ENCODE data around the gene CTSD. TPM values are rescaled to one million over a fixed set of nuclear protein-coding genes. Genes with fewer than 3 reads are reported as not detected.

Gene CTSD
- polyA plus RNA-seq, 1 donor from 2014 or later: 30.5 TPM

DNA sequence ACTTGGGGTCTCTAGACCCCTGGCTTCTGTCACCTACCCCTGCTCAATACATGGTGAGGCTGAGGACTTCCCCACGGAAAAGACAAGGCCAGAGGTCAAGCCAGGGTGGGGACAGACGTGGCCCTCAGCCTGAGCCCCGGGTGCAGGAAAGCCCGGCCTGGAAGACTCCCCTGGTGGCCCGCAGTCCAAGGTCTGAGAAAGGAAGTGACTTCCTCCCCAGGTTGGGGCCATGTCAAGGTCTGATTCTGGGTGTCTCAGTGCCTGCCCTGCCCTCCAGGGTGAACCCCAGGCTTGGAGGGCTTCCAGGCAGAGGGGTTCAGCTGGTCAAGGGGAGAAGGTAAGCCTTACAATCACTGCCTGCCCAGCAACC lies 3.9 kb downstream of the CTSD start:
- no peak overlapping the region for H2AFZ ChIP-seq (ENCODE audit: low read depth, low read length)
- no peaks in the 10 kb centered on the region for H3K36me3 ChIP-seq (ENCODE audit: insufficient read depth, low read length)
- H3F3A ChIP-seq (ENCODE audit: insufficient read depth, low read length, poor library complexity, severe bottlenecking): no peaks in the 10 kb centered on the region
- no peaks in the 10 kb centered on the region for H3K27me3 ChIP-seq (ENCODE audit: insufficient read depth, low read depth, low read length)
- H3K9ac ChIP-seq (ENCODE audit: low read length): no peak overlapping the region
- H3K27ac ChIP-seq (ENCODE audit: low read length): no peak overlapping the region
- no peak overlapping the region for H3K4me2 ChIP-seq (ENCODE audit: low read length)
- no peak overlapping the region for H3K4me3 ChIP-seq (ENCODE audit: low read length)
- H3K9me3 ChIP-seq (ENCODE audit: low read length): no peaks in the 10 kb centered on the region
- H3K9me2 ChIP-seq (ENCODE audit: insufficient read depth, low read length): no peaks in the 10 kb centered on the region
- TF ChIP-seq REST (IDR thresholded peaks at IDR 0.05; ENCODE audit: borderline replicate concordance) (no peak), TAF1 (IDR thresholded peaks at IDR 0.05; ENCODE audit: low read depth) (no peak)
- peaks cover 10% of the 10 kb centered on the region for H3K79me2 ChIP-seq (replicated peaks; ENCODE audit: insufficient read depth, low read length)
- H4K20me1 ChIP-seq (ENCODE audit: insufficient read depth): no peaks in the 10 kb centered on the region

DNA sequence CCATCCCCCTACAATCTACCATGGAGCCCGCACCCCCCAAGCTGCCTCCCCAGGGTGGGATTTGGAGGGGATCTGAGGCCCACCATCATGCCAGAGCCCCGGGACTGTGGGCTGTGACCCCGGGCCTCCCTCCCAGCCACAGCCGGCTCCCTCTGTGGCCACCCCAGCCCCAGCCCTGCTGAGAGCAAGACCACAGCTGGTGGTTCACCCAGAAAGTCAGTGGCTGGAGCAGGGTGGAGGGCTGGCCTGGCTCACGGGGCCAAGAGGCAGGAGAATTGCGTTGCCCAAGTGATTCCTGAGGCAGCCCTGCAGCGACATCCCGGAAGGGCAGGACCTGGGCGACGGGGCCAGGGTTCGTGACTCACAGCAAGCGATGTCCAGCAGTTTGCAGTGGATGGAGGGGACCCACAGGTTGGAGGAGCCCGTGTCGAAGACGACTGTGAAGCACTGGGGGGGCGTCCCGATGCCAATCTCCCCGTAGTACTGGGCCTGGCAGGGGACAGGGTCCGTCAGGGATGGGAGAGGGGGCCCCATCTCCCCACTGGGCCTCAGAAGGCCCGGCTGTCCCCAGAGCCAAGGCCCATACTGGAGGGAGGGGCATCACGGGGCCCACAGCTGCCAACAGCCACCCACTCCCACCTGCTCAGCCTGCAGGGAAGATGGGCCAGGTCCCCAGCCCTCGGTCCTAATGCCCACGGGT lies 4.4 kb downstream of the CTSD start:
- H3F3A ChIP-seq (ENCODE audit: insufficient read depth, low read length, poor library complexity, severe bottlenecking): no peaks in the 10 kb centered on the region

More for the DNA sequence above, 4.4 kb downstream of the CTSD start:
- no peaks in the 10 kb centered on the region for H3K36me3 ChIP-seq (ENCODE audit: insufficient read depth, low read length)
- no peaks in the 10 kb centered on the region for H3K27me3 ChIP-seq (ENCODE audit: insufficient read depth, low read depth, low read length)
- no peak overlapping the region for H3K4me3 ChIP-seq (ENCODE audit: low read length)
- no peak overlapping the region for H2AFZ ChIP-seq (ENCODE audit: low read depth, low read length)
- H3K9me2 ChIP-seq (ENCODE audit: insufficient read depth, low read length): no peaks in the 10 kb centered on the region
- no peak overlapping the region for H3K4me2 ChIP-seq (ENCODE audit: low read length)
- no peak overlapping the region for H3K9ac ChIP-seq (ENCODE audit: low read length)
- no peaks in the 10 kb centered on the region for H4K20me1 ChIP-seq (ENCODE audit: insufficient read depth)
- no peak for TF ChIP-seq TAF1 (IDR thresholded peaks at IDR 0.05; ENCODE audit: low read depth)
- TF ChIP-seq MXI1 (conservative IDR thresholded peaks at IDR 0.05; ENCODE audit: poor library complexity, severe bottlenecking): no peak
- no peak for TF ChIP-seq SMC3 (conservative IDR thresholded peaks at IDR 0.05; ENCODE audit: poor library complexity)
- no peak for TF ChIP-seq REST (IDR thresholded peaks at IDR 0.05; ENCODE audit: borderline replicate concordance)
- no peak for TF ChIP-seq POLR2AphosphoS5 (IDR thresholded peaks at IDR 0.05)
- TF ChIP-seq CTCF (IDR thresholded peaks at IDR 0.05; ENCODE audit: poor library complexity, severe bottlenecking): no peak
- no peak for TF ChIP-seq EZH2 (IDR thresholded peaks at IDR 0.05; ENCODE audit: borderline replicate concordance, insufficient read depth, low read length, poor library complexity, severe bottlenecking)
- TF ChIP-seq RAD21 (conservative IDR thresholded peaks at IDR 0.05): no peak
- no peak for TF ChIP-seq EP300 (conservative IDR thresholded peaks at IDR 0.05; ENCODE audit: poor library complexity, severe bottlenecking)
- peaks cover 8% of the 10 kb centered on the region for H3K79me2 ChIP-seq (replicated peaks; ENCODE audit: insufficient read depth, low read length)
- no peaks in the 10 kb centered on the region for H3K9me3 ChIP-seq (ENCODE audit: low read length)
- no peak overlapping the region for H3K27ac ChIP-seq (ENCODE audit: low read length)

All from neural cell (in vitro differentiated cells).